ENCODE data around the gene CNTNAP3.
"Not testable (repeated sequence)": the region's sequence is repeated elsewhere in the genome, so short reads cannot be mapped to it uniquely, and the experiment has no call there.

The CNTNAP3 gene

DNA sequence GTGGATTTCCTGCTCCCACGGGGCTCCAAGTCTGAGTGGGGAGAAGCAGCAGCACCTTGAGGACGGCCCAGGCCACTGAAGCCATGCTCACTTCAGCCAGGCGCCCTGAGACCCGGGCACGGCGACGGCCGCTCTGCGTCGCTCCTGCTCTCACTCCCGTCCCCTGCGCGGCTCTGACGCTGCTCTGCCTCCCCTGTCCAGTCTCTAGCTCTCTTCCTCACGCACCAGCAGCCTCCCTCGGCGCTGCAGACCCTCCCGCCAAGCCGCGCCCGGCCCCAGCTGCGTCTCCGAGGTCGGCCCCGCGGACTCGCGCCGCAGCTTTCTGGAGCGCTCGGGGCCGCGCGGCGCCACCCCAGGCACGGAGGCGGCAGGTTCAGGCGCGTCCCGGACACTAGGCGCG, at the start of gene CNTNAP3:
Gene CNTNAP3 (minus strand): TSS at position 188 of the 400 bp plus-strand sequence. CDS start 103 bp downstream, at position 85.
- DNase-seq: not testable (repeated sequence)

DNA sequence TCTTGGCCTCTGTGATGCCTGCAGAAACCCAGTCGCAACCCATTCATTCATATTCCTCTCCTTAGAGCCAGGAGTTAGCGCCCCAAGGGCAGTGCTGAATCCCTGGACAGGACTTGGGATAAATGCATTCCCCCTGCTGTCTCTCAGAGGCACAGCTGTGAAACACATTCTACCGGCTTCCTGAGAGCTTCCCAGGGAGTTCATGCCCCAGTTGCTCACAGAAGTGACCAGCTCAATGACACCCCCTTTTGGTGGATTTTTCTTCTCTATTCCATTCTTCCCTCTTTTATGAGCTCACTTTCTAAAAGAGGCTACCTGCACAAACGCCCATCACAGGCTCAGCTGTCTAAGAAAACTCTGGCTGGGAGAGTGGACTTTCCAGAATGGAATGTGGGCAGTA, 8.0 kb downstream of the CNTNAP3 start:
- not testable (repeated sequence) for DNase-seq

DNA sequence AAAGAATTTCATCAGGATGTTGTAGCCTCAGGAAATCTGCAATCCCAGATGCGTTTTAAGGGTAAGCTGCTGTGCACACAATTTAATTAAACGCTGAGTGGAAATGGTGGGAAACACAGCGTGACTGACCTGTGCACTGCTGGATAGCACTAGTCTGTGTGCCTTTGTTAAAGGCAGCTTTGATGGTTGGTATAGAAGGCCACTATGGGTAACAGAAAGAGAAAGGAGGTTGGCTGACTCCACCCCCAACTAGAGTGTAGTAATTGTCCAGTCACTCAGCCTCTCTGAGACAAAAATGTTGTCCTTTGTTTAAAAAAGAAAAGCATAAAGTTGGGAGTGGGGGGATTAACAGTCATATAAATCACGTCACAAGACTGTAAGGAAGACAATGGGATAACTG, 45.5 kb downstream of the CNTNAP3 start:
- not testable (repeated sequence) for DNase-seq

DNA sequence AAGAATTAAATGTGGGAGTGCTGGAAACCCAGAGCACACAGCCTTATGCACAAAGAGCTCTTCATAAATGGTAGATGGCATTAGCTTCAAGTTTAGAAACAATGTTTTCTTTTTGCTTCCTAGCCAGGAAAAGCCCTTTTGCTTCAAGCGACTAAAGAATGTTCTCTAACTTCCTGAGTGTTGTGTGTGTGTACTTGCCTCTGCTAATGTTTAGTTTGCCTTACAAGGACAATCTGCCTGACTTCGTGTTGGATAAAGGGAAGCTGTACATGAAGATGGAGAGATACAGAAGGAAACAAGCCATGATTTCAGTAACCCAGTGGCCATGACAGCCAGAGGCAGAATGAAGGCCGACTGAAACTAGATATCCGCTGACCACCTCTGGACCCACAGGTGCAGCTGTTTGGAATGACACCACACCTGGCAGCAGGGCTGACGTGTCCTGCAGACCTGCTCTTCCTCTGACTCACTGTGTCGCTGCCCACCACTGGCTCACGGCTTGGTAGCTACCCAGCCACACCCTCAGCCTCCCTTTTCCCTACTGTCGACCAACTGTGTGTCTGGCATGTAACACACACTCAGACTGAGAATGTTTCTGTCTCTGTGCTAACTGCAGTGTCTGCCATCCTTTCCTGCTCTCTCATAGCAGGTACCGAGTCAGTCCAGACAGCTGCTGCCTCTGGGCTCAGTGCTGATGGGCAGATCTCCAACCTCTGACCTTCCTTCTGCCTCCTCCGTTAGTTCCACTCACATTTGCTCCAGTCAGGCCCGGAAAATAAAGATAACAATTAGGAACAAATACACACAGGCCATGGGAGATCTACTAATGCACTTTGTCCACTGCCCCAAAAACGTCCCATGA, 55.6 kb downstream of the CNTNAP3 start:
- not testable (repeated sequence) for DNase-seq

DNA sequence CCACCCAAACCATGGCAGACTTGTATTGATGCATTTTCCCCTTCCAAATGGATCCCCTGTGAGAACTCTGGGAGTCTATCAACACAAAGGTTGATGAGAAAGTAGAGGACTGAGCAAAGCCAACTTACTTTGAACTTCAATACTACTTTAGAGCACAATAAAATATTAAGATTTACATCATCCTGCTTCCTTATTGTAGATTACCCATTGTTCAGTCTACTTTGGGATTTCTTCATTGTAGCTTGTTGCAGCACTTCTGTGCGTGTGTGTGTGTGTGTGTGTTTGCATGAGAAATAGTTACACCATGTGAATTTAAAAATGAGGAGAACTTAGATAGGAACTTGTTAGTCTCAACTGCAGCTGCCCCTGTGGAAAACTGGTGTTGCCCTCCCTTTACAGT, 72.0 kb downstream of the CNTNAP3 start:
- DNase-seq: not testable (repeated sequence)

DNA sequence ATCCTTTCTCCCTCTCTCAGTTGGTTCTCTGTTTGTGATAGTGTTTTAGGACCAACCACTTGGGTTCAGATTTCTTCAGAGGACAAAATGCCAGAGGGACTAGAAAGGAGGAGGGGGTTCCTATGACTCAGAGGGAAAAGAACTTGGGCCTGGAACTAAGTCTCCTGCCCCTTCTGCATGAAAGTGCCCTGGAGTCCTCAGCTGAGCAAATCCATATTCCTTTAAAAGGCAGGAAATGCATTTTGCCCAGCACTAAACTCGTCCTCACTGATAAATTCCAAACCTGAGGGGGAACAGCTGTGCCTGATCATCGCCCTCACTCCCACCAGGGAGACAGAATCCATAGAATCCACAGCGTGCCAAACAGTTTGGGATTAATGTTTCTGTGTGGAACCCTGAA, 78.2 kb downstream of the CNTNAP3 start:
- not testable (repeated sequence) for DNase-seq

DNA sequence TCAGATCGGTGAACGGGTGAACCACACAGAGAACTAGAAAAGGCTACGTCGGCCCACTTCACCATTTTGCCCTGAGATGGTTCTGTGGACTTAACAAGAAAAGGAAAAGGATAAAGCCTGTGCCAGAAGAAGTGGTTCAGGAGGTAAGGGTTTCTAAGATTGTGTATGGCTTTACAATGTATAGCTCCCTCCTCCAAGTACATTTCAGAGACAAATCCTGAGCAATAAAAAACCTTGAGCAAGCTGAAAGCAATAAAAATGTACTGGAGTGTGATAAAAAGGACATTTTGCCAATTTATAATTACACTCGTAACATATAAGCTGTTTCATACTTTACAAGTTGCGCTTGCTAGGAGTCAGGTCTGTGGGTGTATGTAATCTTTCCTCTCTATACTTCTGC, 81.3 kb downstream of the CNTNAP3 start:
- DNase-seq: not testable (repeated sequence)

DNA sequence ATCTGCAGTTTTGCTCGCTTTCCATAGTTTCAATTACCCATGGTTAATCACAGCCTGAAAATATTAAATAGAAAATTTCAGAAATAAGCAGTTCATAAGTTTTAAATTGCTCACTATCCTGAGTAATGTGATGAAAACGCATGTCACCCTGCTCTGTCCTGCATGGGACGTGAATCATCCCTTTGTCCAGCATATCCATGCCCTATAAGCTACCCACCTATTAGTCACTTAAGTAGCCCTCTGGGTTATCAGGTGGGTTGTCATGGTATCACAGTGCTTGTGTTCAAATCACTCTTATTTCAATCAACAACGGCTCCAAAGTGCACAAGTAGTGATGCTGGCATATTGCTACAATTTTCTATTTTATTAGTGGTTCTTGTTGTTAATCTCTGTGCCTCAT, 82.1 kb downstream of the CNTNAP3 start:
- DNase-seq: not testable (repeated sequence)

DNA sequence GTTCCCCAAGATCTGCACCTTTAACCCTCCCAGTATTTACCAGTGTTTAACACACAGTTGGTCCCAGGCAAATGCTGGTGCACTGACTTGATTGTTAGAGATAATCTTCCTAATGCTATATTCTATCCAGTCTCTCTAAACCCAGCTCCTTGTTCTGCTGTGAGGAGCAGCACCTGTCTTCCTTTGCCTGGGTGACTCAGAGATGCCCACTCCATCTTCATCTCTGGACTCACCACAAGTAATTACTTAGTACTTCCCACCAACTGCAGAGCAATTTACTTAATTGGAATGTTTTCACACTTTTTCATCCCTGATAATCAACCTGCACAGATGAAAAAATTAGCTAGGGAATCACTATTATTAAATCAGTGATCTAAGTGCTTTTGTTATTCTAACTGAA, 87.6 kb downstream of the CNTNAP3 start:
- not testable (repeated sequence) for DNase-seq

DNA sequence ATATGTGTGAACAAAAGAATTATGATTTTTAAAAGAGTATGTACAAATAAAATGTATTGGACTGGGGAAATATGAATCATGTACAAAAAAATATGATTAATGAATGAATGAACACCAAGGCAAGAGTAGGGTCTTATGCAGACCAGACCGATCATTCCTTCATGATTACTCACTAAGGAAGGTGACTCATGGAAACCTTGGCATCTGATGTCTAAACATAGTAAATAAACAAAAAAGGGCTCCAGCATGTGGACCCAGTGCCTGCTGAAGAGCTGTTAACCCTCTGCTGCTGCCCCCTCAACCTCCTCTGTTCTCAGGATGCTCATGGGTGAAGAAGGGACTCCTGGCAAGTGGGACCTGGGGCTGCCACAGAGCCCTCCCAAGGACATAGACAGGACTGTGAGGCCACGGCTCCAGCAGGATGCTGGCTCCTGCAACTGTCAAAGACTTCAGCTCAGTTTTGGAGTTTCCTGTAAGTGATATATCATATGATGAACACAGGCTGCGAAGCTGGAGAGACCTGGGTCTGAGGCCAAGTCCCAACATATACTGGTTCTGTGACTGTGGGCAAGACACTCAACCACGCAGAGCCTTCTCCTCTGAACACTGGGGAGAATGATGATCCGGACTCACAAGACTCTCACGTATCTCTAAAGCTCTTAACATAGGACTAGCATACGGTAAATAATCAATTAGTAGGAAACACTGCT, 89.8 kb downstream of the CNTNAP3 start:
- DNase-seq: not testable (repeated sequence)

DNA sequence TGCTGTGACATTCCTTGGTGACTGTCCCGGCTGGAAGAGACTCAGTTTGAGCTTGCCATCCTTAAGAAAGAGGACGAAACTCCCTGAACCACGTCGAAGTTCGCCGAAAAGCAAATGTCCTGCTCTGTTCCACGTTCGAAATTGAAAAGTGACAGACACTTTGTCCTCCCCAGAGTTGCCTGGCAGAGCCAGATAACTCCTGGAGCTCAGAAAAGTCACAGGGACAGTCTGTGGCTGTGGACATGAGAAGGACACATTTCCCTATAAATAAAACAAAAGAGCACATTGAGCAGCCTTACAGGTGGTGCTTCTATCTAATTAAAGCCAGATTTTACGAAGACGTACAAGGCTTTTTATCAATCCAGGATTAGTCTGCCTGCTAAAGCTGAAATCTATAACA, 116.6 kb downstream of the CNTNAP3 start:
- not testable (repeated sequence) for DNase-seq

DNA sequence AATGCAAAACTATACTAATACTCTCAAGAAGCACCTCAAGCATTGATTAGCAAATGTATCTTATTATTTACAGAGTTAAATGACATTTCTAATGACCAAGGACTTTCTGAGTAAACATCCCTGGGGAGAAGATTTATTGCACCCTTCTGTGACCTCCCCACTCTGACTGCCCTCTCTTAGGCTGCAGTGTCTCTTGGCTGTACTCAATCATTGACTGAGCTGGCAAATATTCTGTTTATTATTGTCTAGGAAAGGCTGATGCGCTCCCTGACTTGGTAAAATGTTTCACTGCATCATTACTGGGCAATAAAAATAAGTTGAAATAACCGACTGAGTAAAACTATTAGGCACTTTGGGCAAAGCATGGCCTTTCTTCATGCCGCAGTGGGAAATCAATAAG, 130.3 kb downstream of the CNTNAP3 start:
- not testable (repeated sequence) for DNase-seq

DNA sequence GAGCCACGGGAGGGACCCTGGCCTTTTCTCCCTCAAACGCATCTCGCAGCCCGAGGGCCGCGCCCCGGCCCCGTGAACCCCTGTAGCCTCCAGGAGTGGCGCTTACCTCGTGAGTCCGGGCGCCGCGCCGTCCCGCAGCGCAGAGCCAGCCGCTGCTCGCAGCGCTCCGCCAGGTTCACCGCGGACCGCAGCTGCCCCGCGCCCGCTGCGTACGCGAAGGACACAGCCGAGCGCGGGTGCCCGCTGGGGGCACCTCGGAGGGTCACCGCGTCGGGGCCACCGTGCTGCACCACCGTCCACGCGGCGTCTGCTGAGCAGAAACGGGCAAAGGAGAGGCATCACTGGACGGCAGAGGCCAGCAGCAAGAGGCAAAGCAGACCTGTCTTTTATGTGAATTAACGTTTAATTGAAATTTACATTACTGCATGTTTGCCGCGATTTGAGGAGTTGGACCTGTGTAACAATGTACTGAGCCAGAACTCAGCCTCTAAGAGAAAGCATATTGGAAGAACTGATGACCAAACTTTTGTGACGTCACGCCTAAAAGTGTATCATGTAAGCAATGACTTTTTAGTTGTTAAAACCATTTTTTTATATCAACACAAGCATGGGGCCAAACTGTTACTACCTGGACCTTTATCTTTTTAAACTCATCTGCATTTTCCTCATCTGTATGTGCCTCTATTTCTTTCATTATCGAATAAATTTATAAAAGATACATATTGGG, 155.0 kb downstream of the CNTNAP3 start:
- not testable (repeated sequence) for DNase-seq

DNA sequence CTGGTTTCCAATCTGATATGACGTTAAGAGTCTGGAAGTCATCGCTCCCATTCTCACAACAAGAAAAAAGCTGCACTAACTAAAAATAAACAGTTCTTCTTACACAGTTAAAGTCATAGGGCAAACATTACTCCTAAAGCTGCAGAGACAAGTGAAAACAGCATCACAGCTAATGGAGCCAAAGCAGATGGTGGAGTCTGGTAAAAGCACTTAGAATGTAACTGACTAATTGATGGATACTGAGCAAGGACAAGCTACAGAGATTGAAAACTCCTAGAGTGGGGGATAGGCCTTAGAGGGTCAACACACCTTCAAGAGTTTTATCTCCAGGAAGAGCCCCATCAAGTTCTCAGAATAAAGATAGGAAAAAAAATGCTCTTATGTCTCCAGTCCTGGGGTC, 166.6 kb downstream of the CNTNAP3 start:
- not testable (repeated sequence) for DNase-seq

DNA sequence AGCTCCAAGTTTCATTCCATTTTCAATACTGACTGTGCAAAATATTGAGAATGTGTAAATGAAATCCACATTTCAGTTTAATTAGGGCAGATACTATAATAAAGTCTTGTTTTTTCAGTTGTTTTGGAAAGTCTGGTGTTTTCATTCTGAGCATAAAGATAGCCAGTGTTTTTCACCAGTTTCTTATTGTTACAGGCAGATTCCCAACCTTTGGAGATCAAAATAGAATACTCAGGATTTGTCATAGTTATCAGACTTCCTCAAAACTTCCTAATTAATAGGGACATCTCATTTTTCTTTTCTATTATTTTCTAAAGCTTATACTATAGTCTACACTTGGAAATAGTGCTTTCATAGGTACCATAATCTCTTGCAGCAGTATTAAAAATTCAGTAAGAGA, 176.2 kb downstream of the CNTNAP3 start:
- DNase-seq: not testable (repeated sequence)

DNA sequence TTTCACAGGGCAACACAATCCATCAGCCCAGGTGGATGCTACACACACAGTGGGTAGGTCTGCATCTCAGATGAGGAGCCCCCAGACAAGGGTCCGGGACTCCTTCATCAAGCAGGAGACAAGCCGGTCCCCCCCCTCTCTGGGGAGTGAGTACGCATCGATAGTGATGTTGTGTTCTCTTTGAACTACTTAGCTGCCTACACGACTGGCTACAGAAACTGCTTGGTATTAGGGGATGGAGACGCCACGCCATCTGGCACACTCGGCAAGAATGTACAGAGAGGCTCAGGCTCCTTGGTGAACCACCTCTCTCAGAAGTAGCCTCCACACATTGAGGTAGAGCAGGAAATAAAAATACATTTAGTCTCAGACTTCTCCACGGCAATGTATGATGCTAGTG, 179.8 kb downstream of the CNTNAP3 start:
- DNase-seq: no peak

DNA sequence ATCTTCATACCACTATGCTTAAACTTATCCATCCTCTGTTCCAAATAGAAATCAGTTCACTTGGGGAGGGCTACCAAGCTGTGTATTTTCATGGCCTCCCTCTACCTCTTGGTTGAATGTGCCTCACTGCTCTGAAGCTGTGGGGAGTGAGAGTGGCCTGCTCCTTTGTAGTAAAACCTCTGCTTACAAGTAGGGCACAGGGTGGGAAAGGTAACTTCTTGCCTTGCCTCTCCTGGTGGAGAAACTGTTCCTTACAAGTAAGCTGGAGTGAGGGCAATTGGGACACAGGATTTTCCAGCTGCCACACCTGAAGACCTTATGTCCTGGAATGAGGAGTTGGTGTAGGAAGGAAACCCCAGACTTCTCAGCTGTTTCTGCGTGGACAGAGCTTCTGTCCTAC, 190.8 kb downstream of the CNTNAP3 start:
- not testable (repeated sequence) for DNase-seq

DNA sequence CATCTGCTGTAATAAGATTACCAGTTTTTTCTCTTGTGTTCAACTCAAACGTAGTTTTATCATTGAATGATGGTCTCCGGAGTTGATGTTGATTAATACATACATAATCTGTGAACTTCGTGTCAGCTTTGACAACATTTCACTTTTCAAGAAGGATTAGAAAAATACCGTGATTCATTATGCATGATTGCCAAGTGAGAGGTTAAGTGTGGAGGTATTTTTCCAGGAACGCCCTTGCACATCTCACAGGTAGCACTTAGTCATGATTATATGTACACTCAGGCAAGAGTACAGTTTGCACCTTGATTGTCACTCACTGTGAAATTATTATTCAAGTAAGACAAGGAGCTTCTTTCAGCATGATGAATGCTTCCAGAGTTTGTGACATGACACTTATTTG, 202.7 kb downstream of the CNTNAP3 start:
- not testable (repeated sequence) for DNase-seq

DNA sequence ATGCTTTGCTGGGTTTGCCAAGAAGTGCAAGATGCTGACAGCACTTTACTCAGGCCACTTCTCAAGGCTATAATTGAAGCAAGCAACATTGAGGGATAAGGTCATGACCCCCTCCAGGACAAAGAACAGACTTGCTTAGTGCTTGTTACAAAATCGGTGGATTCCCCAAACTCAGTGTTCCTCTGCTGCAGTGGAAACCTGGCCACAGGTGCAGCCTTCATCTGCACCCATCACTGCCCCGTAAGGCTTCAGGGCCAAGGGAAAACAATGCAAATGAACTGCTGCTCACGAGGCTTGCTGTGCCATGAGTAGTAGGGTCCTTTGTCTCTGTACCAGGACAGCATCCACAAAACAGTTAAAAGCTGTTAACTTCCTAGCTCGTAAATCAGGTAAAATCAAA, 205.4 kb downstream of the CNTNAP3 start:
- not testable (repeated sequence) for DNase-seq

DNA sequence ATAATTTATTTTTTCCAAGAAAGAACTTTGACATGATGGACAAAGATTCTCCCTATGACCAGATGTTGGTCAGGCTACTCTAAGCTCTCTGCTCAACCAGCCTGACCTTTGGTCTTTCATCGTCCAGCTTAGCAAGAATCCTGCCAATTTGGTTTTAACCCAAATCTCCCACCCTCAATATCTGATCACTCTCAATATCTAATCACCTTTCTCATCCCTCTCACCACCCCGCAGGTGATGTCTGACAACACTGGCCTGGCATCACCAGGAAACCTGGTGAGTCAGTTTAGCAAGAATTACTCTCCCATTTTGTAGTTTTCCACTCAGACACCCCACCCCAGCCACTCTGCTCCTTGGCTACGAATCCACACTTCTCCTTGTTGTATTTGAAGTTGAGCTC, 207.9 kb downstream of the CNTNAP3 start:
- not testable (repeated sequence) for DNase-seq

DNA sequence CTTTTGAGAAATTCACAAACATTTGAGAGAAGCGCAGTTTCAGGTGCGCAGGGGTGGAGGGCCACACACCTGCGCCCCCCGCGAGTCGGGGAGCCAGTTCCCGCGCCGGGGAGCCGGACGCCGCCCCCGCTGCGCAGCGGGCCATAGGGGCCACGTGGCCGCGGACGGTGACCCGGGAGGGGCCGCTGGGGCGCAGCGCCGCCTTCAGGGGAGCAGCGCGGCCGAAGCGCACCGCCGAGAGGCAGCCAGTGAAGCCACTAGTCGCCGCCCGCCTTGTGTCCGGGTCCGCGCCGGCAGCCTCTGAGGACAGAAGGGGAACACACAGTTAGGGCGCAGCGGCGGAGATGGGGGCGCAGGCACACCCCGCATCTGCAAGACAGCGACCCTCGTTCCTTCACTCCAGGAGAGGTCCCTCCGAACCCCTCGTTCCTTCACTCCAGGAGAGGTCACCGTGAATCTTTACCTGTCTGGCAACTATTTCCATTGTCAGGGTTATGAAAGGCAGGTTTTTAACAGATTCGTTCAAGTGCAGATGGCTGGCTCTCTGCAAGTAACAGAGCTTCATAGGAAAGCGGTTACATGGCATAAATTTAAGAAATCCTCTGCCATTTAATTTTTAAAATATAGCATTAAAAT, 209.2 kb downstream of the CNTNAP3 start:
- DNase-seq: not testable (repeated sequence)

DNA sequence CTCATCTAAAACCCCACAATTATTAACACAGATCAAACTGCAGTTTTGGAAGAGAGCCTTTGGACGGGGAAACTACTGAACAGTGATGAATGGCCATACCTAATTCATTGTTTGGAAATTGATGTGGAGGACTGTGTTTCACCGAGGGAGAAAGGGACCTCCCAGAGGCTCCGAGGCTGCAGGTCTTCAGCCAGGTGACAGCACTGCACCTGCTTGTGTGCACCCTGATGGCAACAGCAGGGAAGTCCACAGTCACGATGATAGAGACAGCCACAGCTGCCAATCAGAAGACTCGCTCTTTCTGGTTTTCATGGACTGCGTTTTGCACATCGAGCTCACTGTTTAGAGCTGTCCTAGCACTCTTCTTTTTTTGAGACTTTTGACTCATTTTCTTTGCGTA, 214.4 kb downstream of the CNTNAP3 start:
- not testable (repeated sequence) for DNase-seq

DNA sequence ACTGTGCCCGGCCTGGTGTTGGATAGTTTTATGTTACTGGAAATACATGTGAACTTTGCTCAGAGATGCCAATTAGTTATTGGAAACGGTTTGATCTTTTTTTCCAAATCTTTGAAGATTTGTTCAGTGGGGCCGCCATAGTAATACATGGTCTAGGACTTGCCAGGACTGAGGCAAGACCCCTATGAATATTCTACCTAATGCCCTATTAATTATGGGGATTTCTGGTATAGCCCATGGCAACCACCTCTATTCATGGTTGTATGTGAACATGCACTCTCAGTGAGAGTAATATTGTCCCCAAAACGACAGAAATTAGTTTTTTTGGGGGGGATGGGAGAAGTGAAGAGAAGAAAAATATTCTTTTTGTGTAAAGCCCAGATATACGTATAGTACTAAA, 220.3 kb downstream of the CNTNAP3 start:
- DNase-seq: not testable (repeated sequence)
